OCI-LY3 (cell line): Measurements from ENCODE around the gene HELZ.

Source experiments
- H2AFZ ChIP-seq: fragments of 200-600, 300-600 bp; shearing (Covaris generic); 2 replicates; pipeline ENCODE4 v1.6.0; 2014; ENCODE audit warnings: antibody characterized with exemption, low read depth, low read length
- H3K27ac ChIP-seq: fragments of 200-600, 300-600 bp; sonication (generic); 2 replicates; pipeline ENCODE4 v1.5.1; 2014; ENCODE audit warnings: mild to moderate bottlenecking, low read length, moderate library complexity, mixed read lengths
- H3K27me3 ChIP-seq: fragments of 200-600, 300-600 bp; sonication (generic); 2 replicates; pipeline ENCODE4 v1.6.1; 2014; ENCODE audit warnings: low read depth, low read length, mixed read lengths
- H3K36me3 ChIP-seq: fragments of 200-600, 300-600 bp; sonication (generic); replicated peaks from 2 replicates; pipeline ENCODE3; 2014; ENCODE audit warnings: low read depth, low read length, mixed read lengths
- H3K4me1 ChIP-seq: fragments of 300-600, 200-600 bp; sonication (generic); 2 replicates; pipeline ENCODE4 v1.6.1; 2014; ENCODE audit warnings: low read length, mixed read lengths
- H3K4me2 ChIP-seq: fragments of 200-600, 300-600 bp; sonication (generic); 2 replicates; pipeline ENCODE4 v1.6.1; 2014; ENCODE audit warnings: low read length, mixed read lengths
- H3K4me3 ChIP-seq: fragments of 300-600, 200-600 bp; sonication (generic); 2 replicates; pipeline ENCODE4 v1.5.1; 2014; ENCODE audit warnings: antibody characterized with exemption, mild to moderate bottlenecking, low read length, moderate library complexity
- H3K79me2 ChIP-seq: fragments of 300-600, 200-600 bp; shearing (Covaris generic); 2 replicates; pipeline ENCODE4 v1.6.1; 2014; ENCODE audit warnings: mild to moderate bottlenecking, low read length, mixed read lengths
- H3K9ac ChIP-seq: fragments of 300-600, 200-600 bp; shearing (Covaris generic); 2 replicates; pipeline ENCODE4 v1.6.0; 2014; ENCODE audit warnings: mild to moderate bottlenecking, low read length, moderate library complexity
- H3K9me3 ChIP-seq: fragments of 200-600, 300-600 bp; shearing (Covaris generic); 2 replicates; pipeline ENCODE4 v1.6.1; 2014; ENCODE audit warnings: low read length, mixed read lengths; ENCODE audit not compliant: insufficient read depth
- H4K20me1 ChIP-seq: fragments of 200-600, 300-600 bp; sonication (generic); 2 replicates; pipeline ENCODE4 v1.6.1; 2016; ENCODE audit warnings: low read length, mixed read lengths; ENCODE audit not compliant: insufficient read depth
- EZH2phosphoT487 ChIP-seq: fragments of 200-600 bp; shearing (Covaris generic); IDR thresholded peaks from 2 replicates; pipeline ENCODE4 v1.6.1; 2018; ENCODE audit warnings: antibody characterized with exemption, mixed run types, low read depth
- TF ChIP-seq, protein P1 (sequence below): fragments of 200-600, 300-600 bp; sonication (generic); IDR thresholded peaks from 2 replicates; pipeline ENCODE4 v1.5.1; 2014; ENCODE audit warnings: antibody characterized with exemption, low read length, low read depth

HELZ gene

GRCh38 chr17:67111327-67111726 is 133.7 kb downstream of the HELZ start:
- H3K9me3 ChIP-seq: no peaks in the 10 kb centered on the region
- H4K20me1 ChIP-seq: no peaks in the 10 kb centered on the region
- no peak overlapping the region for H3K27ac ChIP-seq
- no peaks in the 10 kb centered on the region for H3K79me2 ChIP-seq
- H3K4me2 ChIP-seq: no peak overlapping the region
- no peak for TF ChIP-seq EZH2phosphoT487
- TF ChIP-seq, protein P1, sequence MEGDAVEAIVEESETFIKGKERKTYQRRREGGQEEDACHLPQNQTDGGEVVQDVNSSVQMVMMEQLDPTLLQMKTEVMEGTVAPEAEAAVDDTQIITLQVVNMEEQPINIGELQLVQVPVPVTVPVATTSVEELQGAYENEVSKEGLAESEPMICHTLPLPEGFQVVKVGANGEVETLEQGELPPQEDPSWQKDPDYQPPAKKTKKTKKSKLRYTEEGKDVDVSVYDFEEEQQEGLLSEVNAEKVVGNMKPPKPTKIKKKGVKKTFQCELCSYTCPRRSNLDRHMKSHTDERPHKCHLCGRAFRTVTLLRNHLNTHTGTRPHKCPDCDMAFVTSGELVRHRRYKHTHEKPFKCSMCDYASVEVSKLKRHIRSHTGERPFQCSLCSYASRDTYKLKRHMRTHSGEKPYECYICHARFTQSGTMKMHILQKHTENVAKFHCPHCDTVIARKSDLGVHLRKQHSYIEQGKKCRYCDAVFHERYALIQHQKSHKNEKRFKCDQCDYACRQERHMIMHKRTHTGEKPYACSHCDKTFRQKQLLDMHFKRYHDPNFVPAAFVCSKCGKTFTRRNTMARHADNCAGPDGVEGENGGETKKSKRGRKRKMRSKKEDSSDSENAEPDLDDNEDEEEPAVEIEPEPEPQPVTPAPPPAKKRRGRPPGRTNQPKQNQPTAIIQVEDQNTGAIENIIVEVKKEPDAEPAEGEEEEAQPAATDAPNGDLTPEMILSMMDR: no peak
- no peaks in the 10 kb centered on the region for H3K27me3 ChIP-seq
- H3K4me1 ChIP-seq: no peaks in the 10 kb centered on the region
- H3K9ac ChIP-seq: no peak overlapping the region
- no peak overlapping the region for H3K4me3 ChIP-seq
- peaks cover 50% of the 10 kb centered on the region for H3K36me3 ChIP-seq
- no peak overlapping the region for H2AFZ ChIP-seq

- H2AFZ ChIP-seq: no peak overlapping the region
- H3K27ac ChIP-seq: no peak overlapping the region
- H3K36me3 ChIP-seq: peaks cover 47% of the 10 kb centered on the region
These were observed 134.4 kb downstream of the HELZ start for GRCh38 chr17:67110619-67111018.

GRCh38 chr17:67109111-67109510 is 135.9 kb downstream of the HELZ start:
- Histone ChIP-seq H3K9ac (no peak overlapping the region), H3K4me1 (no peaks in the 10 kb centered on the region), H3K4me2 (no peak overlapping the region), H4K20me1 (no peaks in the 10 kb centered on the region), H3K27ac (no peak overlapping the region), H3K9me3 (no peaks in the 10 kb centered on the region), H3K36me3 (peaks cover 49% of the 10 kb centered on the region), H3K4me3 (no peak overlapping the region), H3K27me3 (no peaks in the 10 kb centered on the region), H3K79me2 (no peaks in the 10 kb centered on the region), H2AFZ (no peak overlapping the region)
- TF ChIP-seq, protein P1: no peak
- no peak for TF ChIP-seq EZH2phosphoT487

More at GRCh38 chr17:67110619-67111018, 134.4 kb downstream of the HELZ start:
- Histone ChIP-seq H3K9ac (no peak overlapping the region), H3K79me2 (no peaks in the 10 kb centered on the region), H3K27me3 (no peaks in the 10 kb centered on the region), H3K4me3 (no peak overlapping the region), H3K9me3 (no peaks in the 10 kb centered on the region), H4K20me1 (no peaks in the 10 kb centered on the region), H3K4me1 (no peaks in the 10 kb centered on the region), H3K4me2 (no peak overlapping the region)
- TF ChIP-seq EZH2phosphoT487: no peak
- TF ChIP-seq, protein P1: no peak

DNA sequence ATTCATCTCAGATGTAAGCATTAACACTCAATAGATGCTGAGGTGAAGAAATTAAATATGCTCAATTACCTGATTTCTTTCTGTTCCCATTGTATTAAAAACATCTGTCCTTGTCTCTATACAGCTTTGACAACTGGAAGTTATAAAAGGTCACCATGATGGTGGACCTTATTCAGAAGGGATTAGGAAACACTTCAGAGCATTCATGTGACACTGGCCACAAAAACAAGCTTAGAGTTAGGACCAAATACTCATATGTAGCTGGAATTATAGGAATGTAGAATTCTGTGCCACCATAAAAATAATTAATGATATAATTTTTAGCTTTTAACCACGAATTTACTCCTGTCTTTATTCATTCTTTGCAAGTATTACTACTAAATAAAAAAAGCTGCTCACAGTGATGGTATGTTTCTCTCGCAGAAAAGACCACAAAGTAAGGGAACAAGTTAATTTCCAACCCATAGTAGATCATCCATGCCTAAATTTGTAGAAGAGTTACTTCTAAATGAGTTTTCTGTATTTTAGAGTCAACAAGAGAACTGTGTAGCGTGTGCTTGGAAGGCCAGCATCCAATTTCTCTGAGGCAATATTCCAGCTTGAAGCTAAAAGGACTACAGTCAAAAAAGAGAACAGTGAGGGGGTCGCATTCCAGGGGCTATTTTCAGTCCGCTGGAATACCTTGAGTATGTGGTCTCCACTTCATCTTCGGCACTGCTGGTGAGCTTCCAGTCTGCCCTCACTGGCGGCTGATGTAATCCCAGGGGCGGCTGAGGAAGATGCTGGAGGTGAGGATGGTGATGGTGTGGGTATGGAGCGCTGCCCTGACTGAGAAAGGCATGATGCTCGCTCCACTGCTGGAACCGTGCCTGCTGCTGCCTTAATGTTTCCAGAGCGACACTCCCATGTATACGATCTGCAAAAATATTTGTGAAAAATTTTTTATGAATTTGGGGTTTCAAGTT is 136.9 kb downstream of the HELZ start:
- H3K9me3 ChIP-seq: no peaks in the 10 kb centered on the region
- no peaks in the 10 kb centered on the region for H3K4me1 ChIP-seq
- no peaks in the 10 kb centered on the region for H3K79me2 ChIP-seq
- no peaks in the 10 kb centered on the region for H4K20me1 ChIP-seq
- H3K4me2 ChIP-seq: no peak overlapping the region
- H3K36me3 ChIP-seq: peaks cover 46% of the 10 kb centered on the region
- no peak overlapping the region for H2AFZ ChIP-seq
- no peak overlapping the region for H3K4me3 ChIP-seq
- no peaks in the 10 kb centered on the region for H3K27me3 ChIP-seq
- TF ChIP-seq, protein P1: no peak
- TF ChIP-seq EZH2phosphoT487: no peak
- no peak overlapping the region for H3K9ac ChIP-seq
- H3K27ac ChIP-seq: no peak overlapping the region
